ENCODE data around the gene ZNF710. TPM values are rescaled to one million over a fixed set of nuclear protein-coding genes. Genes with fewer than 3 reads are reported as not detected.
A peak's percentile ranks its signal among the peaks of the same experiment; 100 is the strongest.

The ZNF710 gene
- total and polyA plus RNA-seq, 9 of the 15 experiments (the other 6 are each of a cell fraction or from before 2014, with no cell fraction given), result 0.56 to 14.2 (median 5.2) TPM

GRCh38 chr15:90037961-90038631, 37.0 kb downstream of the ZNF710 start (continued):
- TF ChIP-seq SRSF3 (IDR thresholded peaks at IDR 0.05; ENCODE audit: insufficient read depth, low read length) (no peak), FOXM1 (IDR thresholded peaks at IDR 0.05; ENCODE audit: low read depth) (peak; percentile 69; the same call in 1 of the 2 replicates), FOXM1 (CRISPR knock-in tag; IDR thresholded peaks at IDR 0.05; ENCODE audit: low read depth) (no peak), ZNF644 (tag; IDR thresholded peaks at IDR 0.05; ENCODE audit: low read depth) (0 out of 2 replicates have a peak, but pooled peaks have one; percentile 25), STAT6 (CRISPR knock-in tag; IDR thresholded peaks at IDR 0.05) (no peak), ILF3 (IDR thresholded peaks at IDR 0.05; ENCODE audit: borderline replicate concordance) (no peak), SFPQ (IDR thresholded peaks at IDR 0.05; ENCODE audit: low read depth, low read length) (no peak), EP300 (IDR thresholded peaks at IDR 0.05; ENCODE audit: low read length) (peak; percentile 84), USF2 (CRISPR knock-in tag; IDR thresholded peaks at IDR 0.05) (no peak), ZNF655 (CRISPR knock-in tag; IDR thresholded peaks at IDR 0.05) (no peak), CEBPB (tag; IDR thresholded peaks at IDR 0.05) (no peak), TBP (optimal IDR thresholded peaks at IDR 0.05; ENCODE audit: low read depth, low read length) (no peak), ETS2 (tag; IDR thresholded peaks at IDR 0.05; ENCODE audit: borderline replicate concordance, poor library complexity, severe bottlenecking) (no peak), PHB2 (IDR thresholded peaks at IDR 0.05; ENCODE audit: low read depth) (no peak), SP2 (IDR thresholded peaks at IDR 0.05; ENCODE audit: extremely low read depth, low read depth, low read length, poor library complexity, severe bottlenecking) (no peak), ZFP1 (CRISPR knock-in tag; IDR thresholded peaks at IDR 0.05) (no peak), HCFC1 (IDR thresholded peaks at IDR 0.05; ENCODE audit: low read depth, low read length) (no peak), ZBTB1 (CRISPR knock-in tag; IDR thresholded peaks at IDR 0.05; ENCODE audit: borderline replicate concordance, low read depth) (no peak)

Data from K562 (cell line).